Subcutaneous abdominal adipose tissue (tissue), 5 donors: ENCODE results near the gene TTC22.
A peak's percentile ranks its signal among the peaks of the same experiment; 100 is the strongest.

Experiments used
- H3K27ac ChIP-seq: one replicate; pipeline ENCODE4 v1.7.0; 2013; ENCODE audit warnings: low read depth, mild to moderate bottlenecking, inconsistent platforms, low read length, moderate library complexity
- H3K27me3 ChIP-seq, 5 donors: one replicate each; pipeline ENCODE4 v1.7.0; 2013; ENCODE audit warnings: low read length in 5 of 5, inconsistent platforms in 1 of 5; ENCODE audit not compliant: control insufficient read depth in 5 of 5, insufficient read depth in 4 of 5
- H3K36me3 ChIP-seq, 5 donors: one replicate each; pipeline ENCODE4 v1.7.0; 2013; ENCODE audit warnings: low read length in 5 of 5; ENCODE audit not compliant: control insufficient read depth in 5 of 5, insufficient read depth in 5 of 5
- H3K4me1 ChIP-seq, 5 donors: one replicate each; pipeline ENCODE4 v1.7.0; 2013; ENCODE audit warnings: low read length in 5 of 5, mild to moderate bottlenecking in 3 of 5, moderate library complexity in 1 of 5; ENCODE audit not compliant: control insufficient read depth in 5 of 5, insufficient read depth in 5 of 5
- H3K4me3 ChIP-seq, 5 donors: one replicate each; pipeline ENCODE4 v1.7.0; 2013; ENCODE audit warnings: low read length in 5 of 5, low read depth in 1 of 5
- H3K9ac ChIP-seq, 5 donors: one replicate each; pipeline ENCODE4 v1.7.0; 2013; ENCODE audit warnings: low read length in 5 of 5, mild to moderate bottlenecking in 4 of 5, moderate library complexity in 3 of 5
- H3K9me3 ChIP-seq, 5 donors: one replicate each; pipeline ENCODE4 v1.7.0; 2013; ENCODE audit warnings: low read length in 5 of 5; ENCODE audit not compliant: control insufficient read depth in 5 of 5
- donor health status: healthy.
- donor health status: healthy.
- donor health status: healthy.
- donor health status: healthy.
- donor health status: healthy.

Gene TTC22

GRCh38 chr1:54774820-54775498, 26.2 kb downstream of the TTC22 start:
- Histone ChIP-seq H3K4me1 (no peaks in the 10 kb centered on the region), H3K36me3 (no peaks in the 10 kb centered on the region), H3K27me3 (peaks cover 4 to 11% (median 8%) of the 10 kb centered on the region in 5 donors), H3K4me3 (no peak overlapping the region), H3K9ac (no peak overlapping the region), H3K9me3 (no peaks in the 10 kb centered on the region), H3K27ac (no peak overlapping the region)

- H3K4me3 ChIP-seq: no peak overlapping the region
- H3K4me1 ChIP-seq: no peaks in the 10 kb centered on the region
- H3K9ac ChIP-seq: no peak overlapping the region
- no peak overlapping the region for H3K27ac ChIP-seq
- peaks cover 0 to 8% (median 7%) of the 10 kb centered on the region in 5 donors for H3K27me3 ChIP-seq
- H3K9me3 ChIP-seq: no peaks in the 10 kb centered on the region
- no peaks in the 10 kb centered on the region for H3K36me3 ChIP-seq
These were observed 28.2 kb downstream of the TTC22 start for GRCh38 chr1:54772951-54773350.

GRCh38 chr1:54768093-54768492, 33.0 kb downstream of the TTC22 start:
- H3K9ac ChIP-seq: no peak overlapping the region
- no peak overlapping the region for H3K27ac ChIP-seq
- H3K27me3 ChIP-seq: no peaks in the 10 kb centered on the region
- H3K4me1 ChIP-seq: peaks cover 0 to 16% (median 12%) of the 10 kb centered on the region in 5 donors
- H3K36me3 ChIP-seq: no peaks in the 10 kb centered on the region
- no peaks in the 10 kb centered on the region for H3K9me3 ChIP-seq
- no peak overlapping the region for H3K4me3 ChIP-seq

- no peak overlapping the region for H3K27ac ChIP-seq
- no peak overlapping the region for H3K4me3 ChIP-seq
- no peaks in the 10 kb centered on the region for H3K36me3 ChIP-seq
- H3K27me3 ChIP-seq: no peaks in the 10 kb centered on the region
- H3K4me1 ChIP-seq: peaks cover 0 to 16% (median 13%) of the 10 kb centered on the region in 5 donors
- H3K9ac ChIP-seq: no peak overlapping the region
- no peaks in the 10 kb centered on the region for H3K9me3 ChIP-seq
These were observed 33.6 kb downstream of the TTC22 start for GRCh38 chr1:54767526-54767925.

GRCh38 chr1:54766726-54767125, 34.4 kb downstream of the TTC22 start:
- Histone ChIP-seq H3K9ac (no peak overlapping the region), H3K9me3 (no peaks in the 10 kb centered on the region), H3K4me1 (peaks cover 0 to 16% (median 13%) of the 10 kb centered on the region in 5 donors), H3K27ac (no peak overlapping the region), H3K4me3 (no peak overlapping the region), H3K27me3 (no peaks in the 10 kb centered on the region), H3K36me3 (no peaks in the 10 kb centered on the region)

GRCh38 chr1:54764922-54765561, 36.1 kb downstream of the TTC22 start:
- peak overlapping the region; percentile 48 for H3K27ac ChIP-seq
- H3K36me3 ChIP-seq: no peaks in the 10 kb centered on the region
- peaks cover 0 to 16% (median 13%) of the 10 kb centered on the region in 5 donors for H3K4me1 ChIP-seq
- peak overlapping the region; percentile 62 to 99 (median 67) for H3K4me3 ChIP-seq
- no peaks in the 10 kb centered on the region for H3K27me3 ChIP-seq
- no peaks in the 10 kb centered on the region for H3K9me3 ChIP-seq
- H3K9ac ChIP-seq: peak overlapping the region in 4 of 5 donors; percentile 42 to 68 (median 50)

- H3K4me1 ChIP-seq: peaks cover 0 to 16% (median 13%) of the 10 kb centered on the region in 5 donors
- no peaks in the 10 kb centered on the region for H3K9me3 ChIP-seq
- H3K27ac ChIP-seq: peak within 1 kb of the TSS; percentile 50
- peak within 1 kb of the TSS; percentile 71 to 99 (median 97) for H3K4me3 ChIP-seq
- H3K27me3 ChIP-seq: no peaks in the 10 kb centered on the region
- H3K36me3 ChIP-seq: no peaks in the 10 kb centered on the region
- H3K9ac ChIP-seq: peak within 1 kb of the TSS; percentile 79 to 98 (median 89)
These were observed 36.8 kb downstream of the TTC22 start, which contains the start of gene PARS2 for GRCh38 chr1:54764133-54764921. Gene PARS2 (minus strand): TSS chr1:54764523. CDS start chr1:54759161, 5,362 bp downstream.

GRCh38 chr1:54763816-54764132, 37.3 kb downstream of the TTC22 start:
- Histone ChIP-seq H3K27me3 (no peaks in the 10 kb centered on the region), H3K36me3 (peaks cover 0 to 4% (median 2%) of the 10 kb centered on the region in 5 donors), H3K9ac (peak overlapping the region; percentile 79 to 98 (median 89)), H3K4me1 (peaks cover 0 to 16% (median 13%) of the 10 kb centered on the region in 5 donors), H3K9me3 (no peaks in the 10 kb centered on the region), H3K4me3 (peak overlapping the region; percentile 71 to 99 (median 97)), H3K27ac (peak overlapping the region; percentile 50)

GRCh38 chr1:54758678-54759348, 42.3 kb downstream of the TTC22 start:
- Histone ChIP-seq H3K36me3 (peaks cover 3 to 35% (median 30%) of the 10 kb centered on the region in 5 donors), H3K4me1 (peaks cover 0 to 9% (median 7%) of the 10 kb centered on the region in 5 donors), H3K9me3 (no peaks in the 10 kb centered on the region), H3K27me3 (no peaks in the 10 kb centered on the region), H3K27ac (no peak overlapping the region), H3K9ac (no peak overlapping the region), H3K4me3 (no peak overlapping the region)
